Endometrial microvascular endothelial cells (primary cell): ENCODE results near the gene TDRD3. TPM values are rescaled to one million over a fixed set of nuclear protein-coding genes. Genes with fewer than 3 reads are reported as not detected.

ENCODE experiments used
- in situ Hi-C: cut with HindIII; loops from 2 replicates; pipeline ENCODE4 v1.10.0; 2017; ENCODE audit warnings: low sequenced_read_pairs, low pct_unique_long_range_greater_than_20kb; ENCODE audit errors: inconsistent ontology term
- total RNA-seq: library from RNA; depleted of rRNA; stranded (reverse); fragments of >200 nt; gene quantifications from one replicate; pipeline ENCODE4 v1.2.3, GENCODE V29; 2015; ENCODE audit errors: inconsistent ontology term

TDRD3 gene
- total RNA-seq, 1 donor from 2014 or later, result 6.1 TPM

- in situ Hi-C loops, result no loop called here
These were observed 38.8 kb downstream of the TDRD3 start for GRCh38 chr13:60435762-60436374.

DNA sequence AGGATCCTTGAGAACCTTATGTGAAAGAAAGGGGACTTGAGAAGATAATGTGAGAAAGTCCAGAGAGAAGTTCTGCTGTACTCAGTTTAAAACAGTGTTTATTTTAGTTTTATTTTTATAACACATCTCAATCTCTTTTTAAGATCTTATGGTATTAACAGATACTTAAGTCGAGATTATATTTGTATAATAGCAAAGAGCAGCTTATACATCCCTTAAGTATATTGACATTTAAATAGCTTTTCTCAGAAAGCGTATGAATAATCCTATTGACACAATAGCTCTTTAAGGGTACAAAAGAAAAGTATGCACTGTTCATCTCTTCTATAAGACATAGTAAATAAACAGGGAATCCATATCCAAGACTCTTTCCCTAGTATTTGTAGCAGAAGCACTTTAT, 42.2 kb downstream of the TDRD3 start:
- in situ Hi-C loops, result no loop called here

- in situ Hi-C loops, result no loop called here
These were observed 44.7 kb downstream of the TDRD3 start for GRCh38 chr13:60441761-60442160.

GRCh38 chr13:60448907-60449510, 52.0 kb downstream of the TDRD3 start:
- in situ Hi-C loops, result no loop called here

GRCh38 chr13:60453490-60453889, 56.5 kb downstream of the TDRD3 start:
- in situ Hi-C loops, result no loop called here

DNA sequence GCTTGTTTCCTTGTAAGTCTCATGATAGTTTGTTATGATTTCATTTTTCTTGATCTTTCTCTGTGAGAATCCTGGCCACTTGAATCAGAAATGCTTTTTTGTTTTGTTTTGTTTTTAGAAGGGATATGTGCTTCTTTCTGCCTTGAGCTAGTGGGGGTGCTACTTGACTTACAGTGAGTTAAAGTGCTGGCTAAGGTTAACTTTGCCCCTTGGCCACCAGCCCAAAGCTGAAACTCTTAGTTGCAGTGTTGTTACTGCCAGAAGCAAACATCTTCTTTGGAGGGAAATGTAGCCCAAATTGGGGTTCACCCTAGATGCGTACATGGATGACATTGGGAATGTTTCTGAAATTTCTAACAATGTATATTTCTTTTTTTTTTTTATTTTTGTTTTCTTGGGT, 57.4 kb downstream of the TDRD3 start:
- in situ Hi-C loops, result no loop called here

GRCh38 chr13:60463787-60464186, 66.8 kb downstream of the TDRD3 start:
- in situ Hi-C loops, result no loop called here

- in situ Hi-C loops, result no loop called here
These were observed 70.1 kb downstream of the TDRD3 start for GRCh38 chr13:60467098-60467497.

DNA sequence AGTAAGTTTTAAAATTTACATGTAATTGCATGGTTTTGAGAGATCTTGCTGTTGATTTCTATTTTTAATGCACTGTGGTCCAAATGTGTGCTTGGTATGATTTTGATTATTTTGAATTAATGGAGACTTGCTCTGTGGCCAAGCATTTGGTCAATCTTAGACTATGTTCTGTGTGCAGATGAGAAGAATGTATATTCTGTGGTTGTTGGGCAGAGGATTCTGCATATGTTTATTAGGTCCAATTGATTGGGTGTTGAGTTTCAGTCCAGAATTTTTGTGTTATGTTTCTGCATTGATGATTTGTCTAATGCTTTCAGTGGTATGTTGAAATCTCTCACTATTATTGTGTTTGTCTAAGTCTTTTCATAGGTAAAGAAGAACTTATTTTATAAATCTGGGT, 82.3 kb downstream of the TDRD3 start:
- in situ Hi-C loops, result no loop called here

DNA sequence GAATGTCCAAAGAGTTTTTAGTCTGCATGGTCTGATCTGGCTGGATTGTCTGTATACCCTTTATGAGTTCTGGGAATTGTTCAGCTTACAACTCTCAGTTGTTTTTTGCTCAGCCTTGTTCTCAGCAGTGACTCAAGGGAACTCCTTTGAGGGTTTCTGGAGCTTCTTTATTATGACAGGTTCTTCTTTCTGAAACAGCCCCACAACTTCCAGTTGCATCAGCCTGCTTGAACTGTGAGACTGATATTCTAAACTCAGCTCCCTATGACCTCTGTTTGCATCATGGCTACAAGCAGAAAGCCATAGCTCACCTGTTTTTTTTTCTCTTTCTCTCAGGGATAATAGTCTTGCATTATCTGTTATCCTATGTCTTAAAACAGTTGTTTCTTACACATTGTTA, 85.0 kb downstream of the TDRD3 start:
- in situ Hi-C loops, result no loop called here

- in situ Hi-C loops, result no loop called here
These were observed 87.8 kb downstream of the TDRD3 start for GRCh38 chr13:60484865-60485264.

DNA sequence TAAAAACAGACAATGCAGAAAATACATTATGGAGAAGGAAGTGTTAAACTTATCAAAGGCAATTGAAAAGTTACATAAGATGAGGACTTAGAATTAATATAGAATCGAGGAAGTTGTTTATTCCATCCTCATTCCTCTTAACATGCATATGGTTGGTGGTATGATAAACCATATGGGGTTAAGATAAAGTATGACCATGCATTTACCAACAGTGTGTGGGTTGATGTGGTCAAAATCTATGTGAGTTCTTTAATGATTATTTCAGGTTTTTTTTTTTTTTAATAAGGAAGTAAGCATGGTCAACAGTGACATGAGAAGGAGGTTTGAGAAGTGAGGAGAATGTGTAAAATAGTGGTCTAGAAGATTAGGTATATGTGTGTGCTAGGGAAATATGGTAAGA, 94.5 kb downstream of the TDRD3 start:
- in situ Hi-C loops, result no loop called here

GRCh38 chr13:60492187-60492586, 95.2 kb downstream of the TDRD3 start:
- in situ Hi-C loops, result no loop called here

DNA sequence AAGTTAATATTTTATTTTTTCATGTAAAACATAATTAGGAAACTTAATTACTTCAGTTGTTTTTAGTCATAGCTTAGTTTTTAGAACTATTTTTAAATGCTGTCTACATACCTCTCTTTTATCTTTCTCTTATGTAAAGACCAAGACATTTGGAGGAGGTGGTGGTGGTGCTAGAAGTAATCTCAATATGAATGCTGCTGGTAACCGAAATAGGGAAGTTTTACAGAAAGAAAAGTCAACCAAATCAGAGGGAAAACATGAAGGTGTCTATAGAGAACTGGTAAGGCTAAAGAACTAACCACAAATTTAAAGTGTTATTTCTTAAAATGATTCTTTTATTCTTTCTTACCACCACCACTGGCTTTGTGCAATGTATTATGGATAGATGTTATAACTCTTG, 97.3 kb downstream of the TDRD3 start:
- in situ Hi-C loops, result no loop called here

- in situ Hi-C loops, result no loop called here
These were observed 104.2 kb downstream of the TDRD3 start for GRCh38 chr13:60501236-60501635.

DNA sequence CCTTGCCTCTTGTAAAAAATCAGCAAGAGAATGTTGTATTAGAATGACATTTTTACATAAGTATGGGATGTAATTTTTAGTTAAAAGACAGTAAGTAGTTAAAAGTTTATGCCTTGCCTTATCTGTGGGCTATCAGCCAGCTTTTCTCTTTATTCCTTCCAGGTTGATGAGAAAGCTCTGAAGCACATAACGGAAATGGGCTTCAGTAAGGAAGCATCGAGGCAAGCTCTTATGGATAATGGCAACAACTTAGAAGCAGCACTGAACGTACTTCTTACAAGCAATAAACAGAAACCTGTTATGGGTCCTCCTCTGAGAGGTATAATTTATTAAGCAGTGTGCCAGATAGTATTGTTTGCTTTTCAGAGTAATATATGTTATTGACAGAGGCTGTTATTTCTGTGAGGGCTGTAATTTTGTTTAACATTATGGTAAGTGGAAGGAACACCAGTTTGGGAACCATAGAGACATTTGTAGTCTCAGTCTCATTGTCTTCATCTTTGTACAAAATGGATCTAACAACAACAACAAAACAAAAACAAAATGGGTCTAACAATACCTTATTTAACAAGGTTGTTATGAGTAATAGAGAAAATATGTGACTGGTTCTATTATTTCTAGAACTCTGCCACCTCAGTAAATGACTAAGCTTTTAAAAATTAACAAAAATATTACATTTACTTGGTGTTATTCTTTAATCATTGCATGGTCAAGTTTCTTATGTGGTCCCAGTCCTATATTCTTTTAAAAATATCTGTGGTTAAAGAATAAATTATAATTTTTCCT, 112.8 kb downstream of the TDRD3 start:
- in situ Hi-C loops, result no loop called here

DNA sequence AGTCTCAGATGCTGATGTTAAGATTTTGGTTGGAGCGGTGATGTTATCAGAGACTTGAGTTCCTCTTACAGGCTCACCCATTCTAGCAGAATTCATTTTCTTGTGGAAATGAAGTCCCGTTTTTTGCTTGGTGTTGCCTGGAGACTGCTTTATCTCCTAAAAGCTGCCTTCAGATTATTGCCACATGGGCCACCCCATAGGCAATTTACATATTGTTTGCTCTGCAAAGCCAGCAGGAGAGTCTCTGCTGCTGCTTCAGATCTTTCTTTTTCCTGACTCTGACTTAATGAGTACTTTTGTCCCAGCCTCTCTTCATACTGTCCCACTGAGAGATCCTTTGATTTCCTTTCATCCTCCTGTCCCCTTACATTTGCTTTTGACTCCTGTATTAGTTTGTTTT, 114.6 kb downstream of the TDRD3 start:
- in situ Hi-C loops, result no loop called here

- in situ Hi-C loops, result no loop called here
These were observed 117.9 kb downstream of the TDRD3 start for GRCh38 chr13:60514891-60515290.

GRCh38 chr13:60519496-60519895, 122.5 kb downstream of the TDRD3 start:
- in situ Hi-C loops, result no loop called here

DNA sequence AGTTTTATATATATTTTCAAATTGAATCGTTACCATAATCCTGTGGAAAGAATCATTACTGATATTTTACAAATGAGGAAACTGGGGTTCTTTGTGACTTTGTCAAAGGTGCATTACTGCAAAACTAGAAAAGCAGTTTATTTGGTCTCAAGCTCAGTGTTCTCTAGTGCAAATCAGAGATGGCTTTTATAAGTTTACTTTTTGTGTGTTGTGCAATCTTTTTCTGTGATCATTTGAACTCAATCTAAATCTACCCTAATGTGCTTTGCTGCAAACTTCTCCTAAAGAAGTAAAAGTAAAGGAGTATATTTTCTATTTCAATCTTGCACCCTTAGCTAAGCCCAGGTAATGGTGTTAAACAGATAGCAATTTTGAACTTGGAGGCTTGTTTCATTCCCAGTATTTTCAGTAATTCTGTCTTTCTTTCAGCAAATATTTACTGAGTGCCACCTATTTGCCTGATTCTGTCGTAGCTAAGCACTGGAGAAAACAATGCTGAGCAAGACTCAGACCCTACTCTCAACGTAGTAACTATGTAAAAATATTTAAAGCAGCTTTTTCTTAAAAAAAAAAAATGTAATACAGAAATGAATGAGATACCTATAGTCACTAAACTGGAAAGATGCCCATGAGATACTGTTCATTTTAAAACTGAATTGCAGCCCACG, 124.0 kb downstream of the TDRD3 start:
- in situ Hi-C loops, result no loop called here
